Measurements from ENCODE around the gene QRICH1.

DNA sequence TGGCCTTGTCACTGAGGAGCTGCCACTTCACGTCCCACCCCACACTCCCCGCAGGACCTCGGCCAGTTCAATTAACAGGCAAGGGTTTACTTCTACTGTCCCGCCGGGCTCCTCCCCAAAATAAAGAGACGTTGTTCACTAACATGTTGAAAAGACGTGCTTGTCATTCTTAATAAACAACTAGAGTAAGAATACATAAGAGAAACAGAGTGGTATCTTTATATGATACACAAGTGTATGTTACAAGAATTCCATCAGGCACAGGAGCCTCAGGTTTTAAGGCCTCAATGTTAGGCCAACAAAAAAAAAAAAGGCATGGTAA, 64.3 kb downstream of the QRICH1 start:
- TF ChIP-seq, protein P1, sequence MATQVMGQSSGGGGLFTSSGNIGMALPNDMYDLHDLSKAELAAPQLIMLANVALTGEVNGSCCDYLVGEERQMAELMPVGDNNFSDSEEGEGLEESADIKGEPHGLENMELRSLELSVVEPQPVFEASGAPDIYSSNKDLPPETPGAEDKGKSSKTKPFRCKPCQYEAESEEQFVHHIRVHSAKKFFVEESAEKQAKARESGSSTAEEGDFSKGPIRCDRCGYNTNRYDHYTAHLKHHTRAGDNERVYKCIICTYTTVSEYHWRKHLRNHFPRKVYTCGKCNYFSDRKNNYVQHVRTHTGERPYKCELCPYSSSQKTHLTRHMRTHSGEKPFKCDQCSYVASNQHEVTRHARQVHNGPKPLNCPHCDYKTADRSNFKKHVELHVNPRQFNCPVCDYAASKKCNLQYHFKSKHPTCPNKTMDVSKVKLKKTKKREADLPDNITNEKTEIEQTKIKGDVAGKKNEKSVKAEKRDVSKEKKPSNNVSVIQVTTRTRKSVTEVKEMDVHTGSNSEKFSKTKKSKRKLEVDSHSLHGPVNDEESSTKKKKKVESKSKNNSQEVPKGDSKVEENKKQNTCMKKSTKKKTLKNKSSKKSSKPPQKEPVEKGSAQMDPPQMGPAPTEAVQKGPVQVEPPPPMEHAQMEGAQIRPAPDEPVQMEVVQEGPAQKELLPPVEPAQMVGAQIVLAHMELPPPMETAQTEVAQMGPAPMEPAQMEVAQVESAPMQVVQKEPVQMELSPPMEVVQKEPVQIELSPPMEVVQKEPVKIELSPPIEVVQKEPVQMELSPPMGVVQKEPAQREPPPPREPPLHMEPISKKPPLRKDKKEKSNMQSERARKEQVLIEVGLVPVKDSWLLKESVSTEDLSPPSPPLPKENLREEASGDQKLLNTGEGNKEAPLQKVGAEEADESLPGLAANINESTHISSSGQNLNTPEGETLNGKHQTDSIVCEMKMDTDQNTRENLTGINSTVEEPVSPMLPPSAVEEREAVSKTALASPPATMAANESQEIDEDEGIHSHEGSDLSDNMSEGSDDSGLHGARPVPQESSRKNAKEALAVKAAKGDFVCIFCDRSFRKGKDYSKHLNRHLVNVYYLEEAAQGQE (IDR thresholded peaks at IDR 0.05; ENCODE audit: low read depth, low read length) = no peak
- no peak for TF ChIP-seq TAF1 (IDR thresholded peaks at IDR 0.05; ENCODE audit: borderline replicate concordance, low read depth, low read length)
- no peak for TF ChIP-seq EP300 (IDR thresholded peaks at IDR 0.05; ENCODE audit: borderline replicate concordance in 1 of 2, low read depth in 1 of 2, low read length in 1 of 2)
- no peak for TF ChIP-seq RFX5 (IDR thresholded peaks at IDR 0.05; ENCODE audit: low read length)
- TF ChIP-seq POLR2AphosphoS5 (IDR thresholded peaks at IDR 0.05; ENCODE audit: low read depth, low read length) = no peak
- TF ChIP-seq ELF1 (IDR thresholded peaks at IDR 0.05) = no peak
- TF ChIP-seq, protein P2, sequence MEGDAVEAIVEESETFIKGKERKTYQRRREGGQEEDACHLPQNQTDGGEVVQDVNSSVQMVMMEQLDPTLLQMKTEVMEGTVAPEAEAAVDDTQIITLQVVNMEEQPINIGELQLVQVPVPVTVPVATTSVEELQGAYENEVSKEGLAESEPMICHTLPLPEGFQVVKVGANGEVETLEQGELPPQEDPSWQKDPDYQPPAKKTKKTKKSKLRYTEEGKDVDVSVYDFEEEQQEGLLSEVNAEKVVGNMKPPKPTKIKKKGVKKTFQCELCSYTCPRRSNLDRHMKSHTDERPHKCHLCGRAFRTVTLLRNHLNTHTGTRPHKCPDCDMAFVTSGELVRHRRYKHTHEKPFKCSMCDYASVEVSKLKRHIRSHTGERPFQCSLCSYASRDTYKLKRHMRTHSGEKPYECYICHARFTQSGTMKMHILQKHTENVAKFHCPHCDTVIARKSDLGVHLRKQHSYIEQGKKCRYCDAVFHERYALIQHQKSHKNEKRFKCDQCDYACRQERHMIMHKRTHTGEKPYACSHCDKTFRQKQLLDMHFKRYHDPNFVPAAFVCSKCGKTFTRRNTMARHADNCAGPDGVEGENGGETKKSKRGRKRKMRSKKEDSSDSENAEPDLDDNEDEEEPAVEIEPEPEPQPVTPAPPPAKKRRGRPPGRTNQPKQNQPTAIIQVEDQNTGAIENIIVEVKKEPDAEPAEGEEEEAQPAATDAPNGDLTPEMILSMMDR (IDR thresholded peaks at IDR 0.05) = no peak
- TF ChIP-seq YY1 (IDR thresholded peaks at IDR 0.05; ENCODE audit: low read depth) = no peak
- TF ChIP-seq CHD2 (IDR thresholded peaks at IDR 0.05; ENCODE audit: low read length, partially characterized antibody) = no peak

All from SK-N-SH (cell line).